ENCODE measurements around the gene SOS1.

- no peak for TF ChIP-seq ZNF274 (IDR thresholded peaks at IDR 0.05; ENCODE audit: low read depth, low read length)
- TF ChIP-seq YY1 (IDR thresholded peaks at IDR 0.05; ENCODE audit: insufficient read depth, insufficient read length): no peak
- TF ChIP-seq SUZ12 (IDR thresholded peaks at IDR 0.05; ENCODE audit: extremely low read depth, insufficient read depth, insufficient read length): no peak
Observed at GRCh38 chr2:39118786-39119499, 1.9 kb downstream of the SOS1 start.
